Left renal pelvis (tissue), 4 donors: ENCODE data around the gene JAKMIP3. TPM values are rescaled to one million over a fixed set of nuclear protein-coding genes. Genes with fewer than 3 reads are reported as not detected.

Experiments
- DNase-seq, 4 donors: peaks; one replicate each; pipeline ENCODE4 v3.0.0-alpha.2; 2013; ENCODE audit warnings: low read depth in 4 of 4, low spot score in 3 of 4
- polyA plus RNA-seq, 4 donors: library from polyadenylated mRNA; unstranded; fragments of 120-200 nt; gene quantifications; one replicate each; pipeline ENCODE4 v1.2.1, GENCODE V29; 2013; ENCODE audit not compliant: insufficient read length in 4 of 4

JAKMIP3 gene
- polyA plus RNA-seq, 4 donors = 0.24 to 1.0 (median 0.27) TPM

DNA sequence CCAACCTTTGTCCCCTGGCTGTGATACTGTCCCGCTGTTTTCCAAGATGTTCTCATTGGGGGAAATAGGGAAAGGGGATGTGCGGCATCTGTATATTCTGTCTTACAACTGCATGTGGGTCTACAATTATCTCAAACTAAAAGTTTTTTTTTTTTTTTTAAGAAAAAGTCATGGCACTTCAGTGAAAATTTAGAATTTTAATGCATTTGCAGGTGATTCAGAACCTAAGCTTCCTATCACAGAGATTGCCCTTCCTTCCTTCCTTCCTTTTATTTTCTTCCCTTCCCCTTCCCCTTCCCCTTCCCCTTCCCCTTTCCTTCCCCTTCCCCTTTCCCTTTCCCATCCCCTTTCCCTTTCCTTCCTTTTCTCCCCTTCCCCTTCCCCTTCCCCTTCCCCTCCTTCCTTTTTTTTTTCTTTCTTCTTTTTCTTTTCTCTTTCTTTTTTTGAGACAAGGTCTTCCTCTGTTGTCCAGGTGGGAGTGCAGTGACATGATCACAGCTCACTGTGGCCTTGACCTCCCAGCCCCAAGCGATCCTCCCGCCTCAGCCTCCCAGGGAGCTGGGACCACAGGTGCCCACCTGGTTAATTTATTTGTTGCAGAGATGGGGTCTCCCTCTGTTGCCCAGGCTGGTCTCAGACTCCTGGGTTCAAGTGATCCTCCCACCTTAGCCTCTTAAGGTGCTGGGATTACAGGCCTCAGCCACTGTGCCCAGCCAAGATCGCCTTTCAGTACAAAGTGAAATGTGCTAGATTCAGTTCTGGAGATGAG is 32.0 kb downstream of the JAKMIP3 start:
- DNase-seq = no peak

DNA sequence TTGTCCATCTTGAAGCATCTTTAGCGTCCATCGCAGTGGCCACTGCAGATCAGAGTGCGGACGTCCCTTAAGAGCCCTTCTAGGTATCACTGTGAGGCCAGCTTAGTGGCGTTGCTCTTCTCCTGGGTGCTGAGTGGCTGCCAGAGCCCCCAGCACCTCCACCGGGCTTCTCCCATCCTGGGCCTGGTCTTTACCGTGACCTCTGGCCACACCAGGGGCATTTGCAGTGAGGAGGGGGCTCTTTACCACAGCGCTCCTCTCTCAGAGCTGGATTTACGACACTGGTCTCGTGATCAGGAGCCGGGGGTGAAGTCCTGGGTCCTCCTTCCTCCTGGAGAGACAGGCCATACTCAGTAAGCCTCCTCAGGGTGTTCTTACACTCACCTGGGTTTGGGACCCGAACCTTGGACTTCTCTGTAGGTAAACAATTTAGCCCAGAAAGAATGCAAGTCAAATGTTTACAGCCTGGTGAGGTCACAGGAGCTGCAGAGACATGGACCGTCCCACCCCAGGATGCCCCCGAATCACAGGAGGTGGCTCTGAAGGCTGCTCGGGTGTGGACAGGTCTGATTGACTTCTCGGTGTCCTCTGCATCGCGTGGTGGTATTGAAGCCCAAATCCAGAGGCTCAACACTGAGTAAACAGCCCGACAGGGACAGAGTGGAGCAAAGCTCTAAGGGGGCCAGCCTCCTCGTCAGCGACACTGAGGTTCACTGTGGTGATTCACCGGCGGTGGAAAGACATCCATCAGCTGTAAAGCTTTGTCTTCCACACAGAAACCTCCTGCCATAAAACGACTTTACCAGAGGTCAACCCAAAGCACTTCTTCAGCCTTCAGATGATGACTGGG is 33.0 kb downstream of the JAKMIP3 start:
- no peak for DNase-seq

DNA sequence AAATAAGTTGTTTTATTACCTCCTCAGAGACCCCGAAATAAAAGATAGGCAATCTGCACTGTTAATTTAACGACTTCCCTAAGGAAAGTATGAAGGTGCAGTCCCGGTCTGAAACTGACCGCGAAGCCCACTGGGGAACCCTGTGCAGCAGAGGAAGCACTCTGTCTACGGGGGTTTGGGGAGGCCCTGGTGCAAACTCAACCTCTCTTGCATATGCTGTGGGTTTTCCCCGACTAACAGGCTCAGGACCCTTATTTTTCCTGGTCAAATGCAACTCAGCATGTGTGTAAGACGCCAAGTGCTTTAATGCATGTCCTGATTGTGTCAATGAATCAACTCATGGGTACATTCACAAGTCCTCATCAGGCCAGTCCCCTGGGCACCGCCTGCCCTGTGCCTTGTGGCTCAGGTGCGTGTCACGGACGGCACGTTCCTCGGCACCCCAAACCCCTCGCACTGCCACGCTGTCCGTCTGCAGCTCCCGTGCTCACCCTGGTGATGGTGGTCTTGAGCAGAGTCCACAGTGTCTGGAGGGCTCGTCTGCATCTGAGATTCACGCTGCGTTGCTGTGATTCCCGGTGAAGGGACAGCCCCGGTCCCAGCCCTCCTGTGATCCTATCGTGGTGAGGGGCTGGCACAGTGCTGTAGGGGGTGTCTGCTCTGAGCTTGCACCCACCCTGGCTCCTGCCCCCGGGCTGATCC is 33.8 kb downstream of the JAKMIP3 start:
- no peak for DNase-seq

DNA sequence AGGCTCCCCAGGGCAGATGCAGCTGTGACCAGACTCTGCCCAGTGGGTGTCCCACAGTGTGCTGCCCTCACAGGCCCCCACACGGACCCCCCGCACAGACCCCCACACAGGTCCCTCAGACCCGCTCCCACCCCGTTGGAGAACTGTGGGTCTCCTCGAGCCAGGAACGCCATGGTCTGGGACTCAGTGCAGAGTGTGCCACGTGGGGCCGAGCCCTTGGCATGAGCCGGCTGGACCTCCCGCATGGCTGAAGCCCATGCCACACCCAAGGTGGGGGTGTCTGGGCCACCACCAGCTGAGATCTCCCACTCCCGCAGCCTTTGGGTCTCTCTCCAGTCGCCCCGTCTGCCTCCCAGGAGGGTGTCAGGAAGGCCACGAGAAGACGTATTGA is 34.3 kb downstream of the JAKMIP3 start:
- DNase-seq = no peak

DNA sequence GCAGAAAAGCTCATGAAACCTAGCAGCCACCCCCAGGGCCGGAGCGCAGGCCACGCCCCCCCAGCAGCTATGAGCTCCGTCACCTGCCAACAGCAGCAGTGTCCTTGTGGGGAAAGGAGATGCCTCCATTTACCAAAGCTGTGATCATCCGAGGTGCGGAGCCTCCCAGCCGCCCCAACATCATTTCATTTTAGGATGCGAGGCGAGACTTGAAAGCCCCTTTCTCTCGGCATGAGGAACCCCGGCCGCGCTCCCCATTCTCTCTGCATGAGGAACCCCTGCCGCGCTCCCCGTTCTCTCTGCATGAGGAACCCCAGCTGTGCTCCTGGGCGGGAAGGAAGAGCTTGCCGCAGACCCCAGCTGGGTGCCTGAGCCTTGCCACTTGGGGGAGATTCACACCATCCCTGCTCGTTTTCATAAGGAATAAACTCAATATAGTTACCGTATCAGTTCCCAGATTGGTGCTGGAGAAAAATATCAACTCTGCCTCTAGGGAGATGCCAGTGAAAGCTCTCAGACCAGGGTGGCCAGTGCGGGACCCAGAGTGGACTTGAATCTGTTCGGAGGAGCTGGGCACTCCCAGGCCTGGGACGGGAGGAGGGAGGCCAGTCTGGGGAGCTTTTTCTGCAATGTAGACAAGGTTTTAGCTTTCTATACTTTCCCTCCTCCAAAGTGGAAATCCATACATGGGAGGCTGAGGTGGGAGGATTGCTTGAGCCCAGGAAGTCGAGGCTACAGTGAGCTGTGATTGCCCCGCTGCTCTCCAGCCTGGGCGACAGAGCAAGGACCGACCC is 35.0 kb downstream of the JAKMIP3 start:
- DNase-seq = no peak

DNA sequence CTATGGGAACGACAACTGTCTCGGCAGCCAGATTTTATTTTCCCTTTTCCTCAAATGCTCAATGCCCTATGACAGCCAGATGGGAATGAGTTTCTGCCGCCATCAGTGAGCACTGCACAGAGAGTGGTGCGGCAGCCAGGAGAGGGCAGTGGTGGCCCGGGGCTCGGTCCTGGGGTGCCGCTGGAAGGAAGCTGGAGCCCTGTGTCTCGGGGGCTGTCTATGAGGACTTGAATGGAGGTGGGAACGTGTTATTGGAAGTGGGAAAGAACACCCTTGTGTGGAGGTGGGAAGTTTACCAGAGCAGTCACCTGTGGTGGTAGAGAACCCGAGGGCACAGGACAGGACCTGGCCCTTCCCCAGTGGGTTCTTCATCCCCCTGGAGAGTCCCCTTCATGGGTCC is 35.8 kb downstream of the JAKMIP3 start:
- no peak for DNase-seq

DNA sequence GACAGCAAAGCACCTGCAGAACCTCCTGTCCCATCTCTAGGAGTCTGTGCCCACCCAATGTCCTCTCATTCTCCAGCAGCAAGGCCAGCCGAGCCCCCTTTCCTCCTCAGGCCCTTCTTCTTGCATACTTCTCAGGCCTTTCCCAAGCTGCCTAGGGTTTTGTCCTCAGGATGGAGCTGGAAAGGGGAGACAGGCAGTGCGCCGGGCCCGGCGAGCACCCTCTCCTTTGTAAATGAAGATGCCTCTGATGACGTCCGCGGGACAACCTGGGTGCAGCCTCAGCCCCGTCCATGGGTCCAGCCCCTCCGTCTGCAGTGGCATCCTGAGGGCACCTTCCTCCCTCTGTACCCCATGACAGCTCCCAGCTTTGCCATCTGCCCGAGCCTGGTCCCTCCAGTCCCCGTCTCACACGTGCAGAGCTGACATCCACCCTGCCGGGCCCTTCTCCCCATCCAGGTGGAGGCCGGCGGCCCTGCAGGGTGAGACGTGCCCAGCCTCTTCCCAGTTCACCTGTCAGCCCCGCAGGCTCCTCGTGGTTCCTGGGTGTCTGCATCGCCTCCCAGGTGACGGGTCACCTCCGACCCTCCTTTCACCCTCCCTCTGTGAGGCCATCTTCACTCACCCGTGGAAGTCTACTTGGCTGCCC is 36.4 kb downstream of the JAKMIP3 start:
- no peak for DNase-seq

DNA sequence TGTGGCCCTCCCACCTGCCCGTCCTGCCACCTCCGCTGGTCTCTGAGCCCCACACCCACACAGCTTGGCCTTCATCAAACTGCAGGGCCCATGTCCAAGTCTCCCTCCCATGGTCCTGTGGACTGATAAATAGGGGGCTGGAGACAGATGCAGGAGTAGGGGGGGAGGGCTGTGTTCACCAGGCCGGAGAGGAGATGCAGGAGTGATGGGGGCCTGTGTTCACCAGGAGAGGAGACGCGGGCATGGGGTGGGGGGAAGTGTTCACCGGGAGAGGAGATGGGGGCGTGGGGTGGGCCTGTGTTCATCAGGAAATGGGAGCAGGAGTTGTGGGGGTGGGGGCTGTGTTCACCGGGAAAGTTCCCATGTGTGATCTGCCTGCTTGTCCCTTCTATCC is 37.0 kb downstream of the JAKMIP3 start:
- DNase-seq = no peak

DNA sequence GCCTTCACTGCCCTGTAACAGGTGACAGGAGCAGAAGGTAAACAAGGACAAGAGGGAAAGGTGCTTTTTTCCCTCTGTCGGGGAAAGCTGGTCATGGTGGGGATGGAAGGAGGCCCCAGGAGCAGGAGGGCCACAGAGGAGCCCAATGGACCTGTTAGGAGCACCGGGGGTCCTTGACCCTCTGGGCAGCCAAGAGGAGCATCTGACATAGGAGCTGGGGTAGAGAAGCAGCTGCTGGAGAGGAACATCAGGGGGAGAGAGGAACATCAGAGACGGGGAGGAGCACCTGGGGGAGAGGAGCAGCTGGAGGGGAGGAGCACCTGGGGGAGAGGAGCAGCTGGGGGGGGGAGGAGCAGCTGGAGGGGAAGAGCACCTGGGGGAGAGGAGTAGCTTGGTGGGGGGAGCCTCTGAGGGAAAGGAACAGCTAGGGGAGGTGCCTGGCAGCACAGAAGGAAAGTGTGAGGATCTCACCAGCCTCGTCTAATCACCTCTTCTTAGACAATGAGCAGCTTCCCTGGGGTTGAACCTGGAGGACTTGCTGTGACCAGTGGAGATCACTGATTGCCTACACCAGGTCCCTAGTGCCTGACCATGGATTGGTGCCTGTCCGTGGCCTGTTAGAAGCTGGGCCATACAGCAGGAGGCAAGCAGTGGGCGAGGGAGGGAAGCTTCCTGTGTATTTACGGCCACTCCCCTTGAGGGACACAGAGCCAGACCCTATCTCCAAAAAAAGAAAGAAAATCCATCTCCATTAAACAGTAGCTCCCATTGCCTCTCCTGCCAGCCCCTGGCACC is 37.6 kb downstream of the JAKMIP3 start:
- DNase-seq = no peak

DNA sequence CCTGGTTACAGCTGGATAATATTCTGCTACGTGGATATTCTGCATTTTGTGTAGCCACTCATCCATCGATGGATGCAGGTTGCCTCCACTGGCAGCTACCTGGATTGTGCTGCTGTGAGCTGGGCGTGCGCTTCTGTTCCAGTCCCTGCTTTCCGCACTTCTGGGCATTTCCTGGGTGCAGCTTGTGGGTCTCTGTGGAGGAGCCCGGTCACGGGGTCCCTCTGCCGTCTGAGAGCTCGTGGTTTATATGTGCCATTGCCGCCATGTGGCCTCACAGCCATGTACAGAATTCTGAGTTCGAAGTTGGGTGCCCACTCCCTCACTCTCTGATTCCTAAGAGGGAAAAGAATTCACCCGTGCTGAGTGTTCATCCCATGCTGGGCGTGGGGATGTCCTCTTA is 38.3 kb downstream of the JAKMIP3 start:
- DNase-seq = no peak

DNA sequence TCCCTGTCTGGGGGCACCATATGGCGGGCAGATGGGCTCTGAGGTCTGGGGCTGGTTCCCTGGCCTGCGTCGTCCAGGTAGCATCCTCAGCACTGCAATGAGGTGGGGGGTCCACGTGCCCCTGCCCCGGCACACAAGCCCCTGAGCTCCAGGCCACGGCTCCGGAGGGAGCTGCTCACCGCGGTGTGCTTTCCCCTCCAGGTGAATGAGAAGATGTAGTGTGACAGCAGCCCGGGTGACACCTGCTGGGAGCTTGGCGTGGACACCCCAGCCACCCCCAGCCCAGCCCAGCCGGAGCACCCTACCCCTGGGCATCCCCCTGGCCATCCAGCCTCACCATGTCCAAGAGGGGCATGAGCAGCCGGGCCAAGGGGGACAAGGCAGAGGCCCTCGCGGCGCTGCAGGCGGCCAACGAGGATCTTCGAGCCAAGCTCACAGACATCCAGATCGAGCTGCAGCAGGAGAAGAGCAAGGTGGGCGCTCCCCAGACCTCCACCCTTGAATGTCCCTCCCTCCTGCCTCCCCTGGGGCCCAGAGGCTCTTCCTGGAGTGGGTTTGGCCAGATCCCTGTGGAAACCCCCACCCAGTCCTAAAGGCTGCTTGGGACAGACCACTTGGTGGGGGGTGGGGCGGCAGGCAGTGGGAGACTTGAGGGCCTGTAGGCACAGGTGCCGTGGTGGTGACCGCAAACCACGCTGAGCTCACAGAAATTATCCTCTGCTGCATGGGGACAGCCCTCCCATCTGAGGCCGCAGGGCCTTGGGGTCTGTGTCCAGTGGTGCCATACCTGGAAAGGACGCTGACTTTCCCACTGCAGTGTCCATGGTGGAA is 38.9 kb downstream of the JAKMIP3 start:
- DNase-seq = no peak

DNA sequence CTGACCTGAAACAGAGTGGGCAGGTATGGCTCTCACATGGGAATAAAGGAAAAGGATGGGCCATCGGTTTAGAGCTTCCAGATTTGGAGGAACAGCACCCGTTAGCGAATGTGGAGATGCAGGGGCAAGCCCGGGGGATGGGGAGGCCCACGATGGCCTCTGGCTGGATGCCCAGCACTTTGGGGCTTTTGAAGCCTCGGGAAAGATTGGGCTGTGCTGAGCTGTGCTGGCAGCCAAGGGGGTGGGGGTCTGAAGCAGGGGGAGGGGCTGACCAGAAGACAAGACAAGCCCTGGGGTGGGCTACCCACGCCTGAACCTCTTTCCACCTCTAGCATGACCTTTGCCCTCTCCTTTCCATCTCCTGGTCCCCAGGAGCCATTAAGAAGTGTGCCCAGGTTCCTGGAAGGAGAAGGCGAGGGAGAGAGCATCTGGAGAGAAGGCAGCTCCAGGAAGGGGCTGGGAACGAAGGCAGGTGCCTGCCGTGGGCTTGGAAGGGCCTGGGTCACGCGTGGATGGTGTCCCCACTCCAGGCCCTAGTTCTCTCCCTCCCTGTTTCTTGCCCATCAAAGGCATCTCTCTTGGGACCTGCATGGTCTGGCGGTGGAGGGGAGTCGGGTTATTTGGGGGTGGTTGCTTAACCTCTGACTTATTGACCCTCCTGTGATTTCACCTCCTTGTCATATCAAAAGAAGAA is 39.7 kb downstream of the JAKMIP3 start:
- no peak for DNase-seq

DNA sequence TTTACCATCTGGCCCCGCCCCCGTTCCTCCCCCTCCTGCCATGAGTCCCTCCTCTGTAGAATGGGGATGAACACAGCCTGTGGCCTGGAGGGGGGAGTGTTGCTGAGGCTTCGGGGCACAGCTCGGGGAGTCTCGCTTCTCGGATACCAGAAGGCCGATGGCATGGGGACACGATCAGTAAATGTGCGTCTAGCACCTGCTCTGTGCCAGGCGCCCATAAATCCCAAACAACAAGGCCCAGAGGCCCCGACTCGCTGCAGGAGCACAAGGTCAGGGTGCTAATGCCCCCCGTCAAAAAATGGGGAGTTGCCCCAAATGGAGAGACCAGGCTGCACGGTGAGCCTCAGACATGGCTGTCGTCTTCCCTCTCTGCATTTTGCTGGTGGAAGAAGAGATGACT is 40.7 kb downstream of the JAKMIP3 start:
- DNase-seq = no peak

DNA sequence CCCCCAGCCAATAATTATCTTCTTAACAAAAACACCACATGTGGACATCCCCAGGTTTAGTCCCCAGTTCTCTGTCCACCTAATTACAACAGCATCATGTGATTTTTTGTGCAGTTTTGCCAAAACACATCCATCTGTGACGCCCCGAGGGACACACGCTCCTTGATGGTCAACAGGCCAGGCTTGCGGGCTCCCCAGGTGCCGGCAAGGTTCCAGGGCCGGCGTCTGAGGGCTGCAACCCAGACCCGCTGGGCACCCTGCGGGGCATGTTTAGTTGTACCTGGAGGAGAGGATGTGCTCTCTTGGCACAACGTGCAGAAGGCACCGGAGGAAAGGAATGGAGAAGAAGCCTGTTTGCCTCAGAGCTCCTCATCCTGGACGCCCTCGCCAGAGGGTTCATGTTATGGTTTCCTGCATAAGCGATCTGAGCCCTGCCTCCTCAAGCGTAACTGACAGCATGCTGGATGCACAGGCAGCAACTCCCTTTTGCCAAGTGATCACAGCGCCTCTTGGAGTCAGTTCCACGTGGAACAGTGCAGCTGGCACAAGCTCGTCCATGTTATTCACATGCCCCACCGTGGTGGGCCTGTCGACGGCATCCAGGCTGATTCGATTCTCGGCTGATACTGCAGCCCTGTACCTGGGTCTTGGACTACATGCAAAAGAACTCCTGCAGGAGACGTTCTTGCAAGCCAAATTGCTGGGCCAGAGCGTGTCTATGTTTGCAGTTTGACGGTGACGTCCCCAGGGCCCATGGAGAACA is 41.6 kb downstream of the JAKMIP3 start:
- peak in 2 of 4 donors; percentile 6 to 36 for DNase-seq

DNA sequence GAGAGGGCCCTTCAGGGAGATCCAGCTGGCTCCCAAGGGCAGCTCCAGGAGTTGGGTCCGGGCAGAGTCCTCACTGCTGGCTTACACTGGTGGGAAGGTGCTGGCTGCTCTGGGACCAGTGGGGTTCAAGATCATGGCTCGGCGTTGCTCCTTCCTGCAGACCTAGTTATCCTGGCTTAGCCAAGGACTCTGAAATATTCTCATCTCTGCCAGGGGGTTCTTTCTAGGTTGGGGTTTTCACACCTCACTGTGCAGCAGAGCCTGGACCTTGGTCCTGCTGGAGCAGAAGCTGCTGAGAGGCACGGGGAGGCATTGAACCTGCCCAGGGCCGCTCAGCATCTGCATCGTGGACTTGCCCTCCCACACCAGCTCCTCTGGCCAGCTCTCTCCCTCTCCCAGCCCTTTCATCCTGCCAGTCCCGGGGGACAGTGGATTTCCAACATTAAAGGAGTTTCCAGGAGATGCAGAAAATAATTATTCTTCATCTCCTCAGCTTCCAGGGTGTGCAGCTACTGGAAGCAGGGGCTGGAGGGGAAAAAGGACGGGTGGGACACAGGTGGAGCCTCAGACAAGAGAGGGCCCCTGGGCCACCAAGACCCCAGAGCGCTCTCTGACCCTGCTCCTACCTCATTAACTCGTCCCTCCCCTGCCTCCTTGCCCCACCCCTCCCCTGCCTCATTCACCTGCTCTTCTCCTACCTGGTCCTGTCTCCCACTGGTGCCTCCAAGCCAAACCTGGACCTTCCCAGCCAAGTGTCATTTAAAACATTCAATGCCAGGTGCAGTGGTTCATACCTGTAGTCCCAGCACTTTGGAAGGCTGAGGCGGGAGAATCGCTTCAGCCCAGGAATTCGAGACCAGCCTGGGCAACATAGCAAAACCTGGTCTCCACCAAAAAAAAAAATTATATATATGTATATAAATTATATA is 42.5 kb downstream of the JAKMIP3 start:
- no peak for DNase-seq
